Muscle of leg (tissue), 11 donors: ENCODE measurements around the gene POTEJ. TPM values are rescaled to one million over a fixed set of nuclear protein-coding genes. Genes with fewer than 3 reads are reported as not detected.
"Not testable (repeated sequence)": the region's sequence is repeated elsewhere in the genome, so short reads cannot be mapped to it uniquely, and the experiment has no call there.

Source experiments
- DNase-seq: peaks from one replicate; pipeline ENCODE4 v3.0.0; 2013
- H3K27ac ChIP-seq: one replicate; pipeline ENCODE4 v1.5.1; 2013; ENCODE audit warnings: mild to moderate bottlenecking, low read length, control low read depth
- H3K27me3 ChIP-seq: one replicate; pipeline ENCODE4 v1.6.1; 2013; ENCODE audit warnings: low read length; ENCODE audit not compliant: control insufficient read depth, insufficient read depth
- H3K36me3 ChIP-seq: one replicate; pipeline ENCODE4 v1.6.1; 2013; ENCODE audit warnings: low read length; ENCODE audit not compliant: control insufficient read depth, insufficient read depth
- H3K4me1 ChIP-seq: one replicate; pipeline ENCODE4 v1.6.1; 2013; ENCODE audit warnings: low read length; ENCODE audit not compliant: control insufficient read depth, insufficient read depth
- H3K4me3 ChIP-seq: one replicate; pipeline ENCODE4 v1.5.1; 2013; ENCODE audit warnings: low read length, control low read depth
- H3K9me3 ChIP-seq: replicated peaks from 2 replicates; pipeline ENCODE4 v1.6.1; 2013; ENCODE audit warnings: low read depth, low read length; ENCODE audit not compliant: control insufficient read depth
- WGBS: methylation state at CpG from one replicate; pipeline ENCODE4 v1.1.5; 2013; ENCODE audit warnings: missing lambda C conversion rate; ENCODE audit not compliant: insufficient coverage; 5-methylcytosine and 5-hydroxymethylcytosine counted together
- polyA plus RNA-seq, 8 donors: library from polyadenylated mRNA; unstranded; fragments of 120-200 nt; gene quantifications; one replicate each; pipeline versions ENCODE4 v1.2.1 to v1.2.3, GENCODE V29; 2013; ENCODE audit warnings: inconsistent platforms in 1 of 8, low replicate concordance in 1 of 8; ENCODE audit not compliant: insufficient read length in 8 of 8, insufficient read depth in 1 of 8
- total RNA-seq: library from RNA; stranded (reverse); fragments of 120-200 nt; gene quantifications from one replicate; pipeline ENCODE4 v1.2.4, GENCODE V29; 2013

The POTEJ gene
- total and polyA plus RNA-seq, 9 donors, result 0.04 to 0.07 (median 0.07) TPM; not detected in 6

GRCh38 chr2:130667516-130667915, 56.3 kb downstream of the POTEJ start:
- H3K27ac ChIP-seq, H3K9me3 ChIP-seq, H3K4me3 ChIP-seq, H3K4me1 ChIP-seq, H3K27me3 ChIP-seq, DNase-seq, H3K36me3 ChIP-seq: not testable (repeated sequence)
- WGBS, result no CpG with 5 or more reads among the region's 10 CpGs

GRCh38 chr2:130670026-130670745, 58.9 kb downstream of the POTEJ start:
- H3K4me1 ChIP-seq, H3K27me3 ChIP-seq, H3K9me3 ChIP-seq, H3K4me3 ChIP-seq, H3K36me3 ChIP-seq, DNase-seq, H3K27ac ChIP-seq: not testable (repeated sequence)
- WGBS, result 60% methylated on average over 1 of the region's 13 CpGs

- no CpG with 5 or more reads among the region's 35 CpGs for WGBS
- H3K27ac ChIP-seq, H3K4me3 ChIP-seq, H3K4me1 ChIP-seq, H3K36me3 ChIP-seq, H3K27me3 ChIP-seq, DNase-seq, H3K9me3 ChIP-seq: not testable (repeated sequence)
These were observed 81.0 kb downstream of the POTEJ start for GRCh38 chr2:130692041-130692770.

GRCh38 chr2:130693474-130693873, 82.2 kb downstream of the POTEJ start:
- not testable (repeated sequence) for H3K27me3 ChIP-seq, H3K4me3 ChIP-seq, DNase-seq, H3K4me1 ChIP-seq, H3K27ac ChIP-seq, H3K36me3 ChIP-seq, H3K9me3 ChIP-seq
- WGBS, result 0% methylated on average over 10 of the region's 37 CpGs

- DNase-seq, H3K9me3 ChIP-seq, H3K4me1 ChIP-seq, H3K4me3 ChIP-seq, H3K36me3 ChIP-seq, H3K27ac ChIP-seq, H3K27me3 ChIP-seq: not testable (repeated sequence)
- 56% methylated on average over 1 of the region's 3 CpGs for WGBS
These were observed 92.0 kb downstream of the POTEJ start for GRCh38 chr2:130703250-130703649.

Other genes starting within 250 kb of the POTEJ start
- gene POTEI, start 102.1 kb upstream of the POTEJ start, total RNA-seq, result not detected
- gene POTEI, start 102.1 kb upstream of the POTEJ start, polyA plus RNA-seq, result under 1 TPM in 7 of 8 donors, not detected in 1; 0.04 to 0.14 (median 0.07) TPM
- not detected for gene CFC1B, start 90.2 kb upstream of the POTEJ start, total RNA-seq
- not detected for gene CFC1B, start 90.2 kb upstream of the POTEJ start, polyA plus RNA-seq
- not detected for gene CFC1, start 11.9 kb upstream of the POTEJ start, total RNA-seq
- under 1 TPM in 1 of 8 donors, not detected in 7; 0.48 TPM for gene CFC1, start 11.9 kb upstream of the POTEJ start, polyA plus RNA-seq
- not detected for gene GPR148, start 117.6 kb downstream of the POTEJ start, total RNA-seq
- gene GPR148, start 117.6 kb downstream of the POTEJ start, polyA plus RNA-seq, result not detected
- 0.09 TPM for gene AMER3, start 144.1 kb downstream of the POTEJ start, total RNA-seq
- under 1 TPM in 1 of 8 donors, not detected in 7; 0.04 TPM for gene AMER3, start 144.1 kb downstream of the POTEJ start, polyA plus RNA-seq
- gene ARHGEF4, start 225.5 kb downstream of the POTEJ start, total RNA-seq, result 9.6 TPM
- 10 to 100 TPM in 3 of 8 donors, 1 to 10 TPM in 5; 6.1 to 15.4 (median 8.1) TPM for gene ARHGEF4, start 225.5 kb downstream of the POTEJ start, polyA plus RNA-seq